Ishikawa (cell line): ENCODE measurements around the gene NPC1L1.

ENCODE experiments used
- CEBPB ChIP-seq: IDR thresholded peaks from 2 replicates; pipeline ENCODE4 v1.6.1; 2012
- CREB1 ChIP-seq: IDR thresholded peaks from 2 replicates; pipeline ENCODE4 v1.6.1; 2012; ENCODE audit warnings: low read depth
- EGR1 ChIP-seq: IDR thresholded peaks from 2 replicates; pipeline ENCODE4 v1.6.1; 2012
- MAX ChIP-seq: IDR thresholded peaks from 2 replicates; pipeline ENCODE4 v1.6.1; 2012
- REST ChIP-seq: IDR thresholded peaks from 2 replicates; pipeline ENCODE4 v1.6.1; 2012; ENCODE audit warnings: low read depth, mild to moderate bottlenecking
- TCF12 ChIP-seq: IDR thresholded peaks from 2 replicates; pipeline ENCODE4 v1.6.1; 2012; ENCODE audit warnings: low read depth
- ZBTB7A ChIP-seq: IDR thresholded peaks from 2 replicates; pipeline ENCODE4 v1.6.1; 2012; ENCODE audit warnings: low read depth

GRCh38 chr7:44575054-44575453 lies 33.9 kb upstream of the NPC1L1 start:
- TF ChIP-seq CEBPB = no peak
- no peak for TF ChIP-seq EGR1
- TF ChIP-seq REST = no peak
- no peak for TF ChIP-seq ZBTB7A
- TF ChIP-seq TCF12 = no peak
- TF ChIP-seq CREB1 = no peak
- no peak for TF ChIP-seq MAX
